Upper lobe of right lung (tissue), 1 donor: ENCODE data around the gene ARHGEF17. TPM values are rescaled to one million over a fixed set of nuclear protein-coding genes. Genes with fewer than 3 reads are reported as not detected.

ENCODE experiments used
- ATAC-seq: fragments of 200-7000 bp; cut with Tn5 transposase; one replicate; pipeline ENCODE4 v1.9.1; 2020; ENCODE audit warnings: mild to moderate bottlenecking, moderate library complexity
- DNase-seq: peaks from one replicate; pipeline ENCODE4 v3.0.0-alpha.2; 2020
- H3K27ac ChIP-seq: fragments of 200-600 bp; one replicate; pipeline ENCODE4 v1.8.0; 2022
- H3K27me3 ChIP-seq: fragments of 200-600 bp; one replicate; pipeline ENCODE4 v1.8.0; 2022; ENCODE audit warnings: mild to moderate bottlenecking
- H3K36me3 ChIP-seq: fragments of 200-600 bp; one replicate; pipeline ENCODE4 v1.8.0; 2022
- H3K4me1 ChIP-seq: fragments of 200-600 bp; one replicate; pipeline ENCODE4 v1.8.0; 2022
- H3K4me3 ChIP-seq: fragments of 200-600 bp; one replicate; pipeline ENCODE4 v1.8.0; 2022; ENCODE audit warnings: mild to moderate bottlenecking
- H3K9me3 ChIP-seq: fragments of 200-600 bp; one replicate; pipeline ENCODE4 v1.8.0; 2022
- CTCF ChIP-seq: fragments of 200-600 bp; IDR thresholded peaks from one replicate; pipeline ENCODE4 v1.8.0; 2022; ENCODE audit warnings: antibody characterized with exemption
- intact Hi-C: fragments of 100-400 bp; cut with DNase I; formaldehyde crosslinking; loops from one replicate; pipeline ENCODE4 v1.11.0; 2022
- long read RNA-seq: library from polyadenylated mRNA; unstranded; transcript quantifications from one replicate; pipeline ENCODE4 v2.0.0, GENCODE V29; 2021
- total RNA-seq: library from RNA; stranded (reverse); fragmentation: NEBNext Ultra II Directional; extraction: Animal tissue kit (Norgen Biotek cat#: 25700); gene quantifications from one replicate; pipeline ENCODE4 v1.2.1, GENCODE V29; 2021
- donor health status: DM: no; HTN: yes; CAD: no; lungs with severe emphysema.

The ARHGEF17 gene
- total RNA-seq, result 74.5 TPM
- long read RNA-seq, full-length matches to known transcripts, result 13 of 78 reads
- long read RNA-seq, partial matches to known transcripts, result 47 of 78 reads
- long read RNA-seq, other reads (novel, unspliced or antisense), result 18 of 78 reads

- Histone ChIP-seq H3K36me3 (no peaks in the 10 kb centered on the region), H3K4me3 (peak within 1 kb of the TSS; percentile 76), H3K27ac (peak within 1 kb of the TSS; percentile 98), H3K9me3 (no peaks in the 10 kb centered on the region), H3K27me3 (no peaks in the 10 kb centered on the region), H3K4me1 (peaks cover 38% of the 10 kb centered on the region)
- ATAC-seq (peak; percentile 37), DNase-seq (peak; percentile 89)
- intact Hi-C loops, result loop anchor here (5.0 kb wide), 1 partner anchor 39 kb away; no protein-coding TSS in a partner anchor
- no peak for TF ChIP-seq CTCF
Measured at GRCh38 chr11:73308003-73308960, at the start of gene ARHGEF17. TSS of gene ARHGEF17 (plus strand) at chr11:73308276. CDS start at chr11:73308639, 363 bp downstream.

GRCh38 chr11:73259406-73260126 is 48.5 kb upstream of the ARHGEF17 start:
- H3K4me3 ChIP-seq, result no peak overlapping the region
- H3K27ac ChIP-seq, result no peak overlapping the region
- peaks cover 6% of the 10 kb centered on the region for H3K27me3 ChIP-seq
- H3K4me1 ChIP-seq, result peaks cover 15% of the 10 kb centered on the region
- H3K9me3 ChIP-seq, result no peaks in the 10 kb centered on the region
- DNase-seq, result peak; percentile 28
- intact Hi-C loops, result no loop called here
- no peaks in the 10 kb centered on the region for H3K36me3 ChIP-seq
- TF ChIP-seq CTCF, result no peak
- no peak for ATAC-seq

- peak; percentile 18 for DNase-seq
- ATAC-seq, result no peak
Measured at GRCh38 chr11:73260127-73260457, 48.0 kb upstream of the ARHGEF17 start.

GRCh38 chr11:73262851-73263495 is 45.1 kb upstream of the ARHGEF17 start:
- Histone ChIP-seq H3K9me3 (no peaks in the 10 kb centered on the region), H3K27me3 (peaks cover 13% of the 10 kb centered on the region), H3K36me3 (no peaks in the 10 kb centered on the region), H3K27ac (no peak overlapping the region), H3K4me3 (no peak overlapping the region), H3K4me1 (peaks cover 13% of the 10 kb centered on the region)
- ATAC-seq, result peak; percentile 47
- no peak for DNase-seq
- intact Hi-C loops, result no loop called here
- TF ChIP-seq CTCF, result no peak

More at GRCh38 chr11:73260127-73260457, 48.0 kb upstream of the ARHGEF17 start:
- intact Hi-C loops, result no loop called here
- TF ChIP-seq CTCF, result no peak
- H3K27me3 ChIP-seq, result peaks cover 11% of the 10 kb centered on the region
- no peak overlapping the region for H3K27ac ChIP-seq
- H3K36me3 ChIP-seq, result no peaks in the 10 kb centered on the region
- H3K9me3 ChIP-seq, result no peaks in the 10 kb centered on the region
- no peak overlapping the region for H3K4me3 ChIP-seq
- H3K4me1 ChIP-seq, result peaks cover 15% of the 10 kb centered on the region

GRCh38 chr11:73263640-73264039 is 44.4 kb upstream of the ARHGEF17 start:
- Histone ChIP-seq H3K4me1 (peaks cover 8% of the 10 kb centered on the region), H3K36me3 (no peaks in the 10 kb centered on the region), H3K27ac (no peak overlapping the region), H3K9me3 (no peaks in the 10 kb centered on the region), H3K27me3 (peaks cover 13% of the 10 kb centered on the region), H3K4me3 (no peak overlapping the region)
- ATAC-seq (no peak), DNase-seq (no peak)
- intact Hi-C loops, result no loop called here
- no peak for TF ChIP-seq CTCF
